Measurements from ENCODE around the gene CSTPP1.

DNA sequence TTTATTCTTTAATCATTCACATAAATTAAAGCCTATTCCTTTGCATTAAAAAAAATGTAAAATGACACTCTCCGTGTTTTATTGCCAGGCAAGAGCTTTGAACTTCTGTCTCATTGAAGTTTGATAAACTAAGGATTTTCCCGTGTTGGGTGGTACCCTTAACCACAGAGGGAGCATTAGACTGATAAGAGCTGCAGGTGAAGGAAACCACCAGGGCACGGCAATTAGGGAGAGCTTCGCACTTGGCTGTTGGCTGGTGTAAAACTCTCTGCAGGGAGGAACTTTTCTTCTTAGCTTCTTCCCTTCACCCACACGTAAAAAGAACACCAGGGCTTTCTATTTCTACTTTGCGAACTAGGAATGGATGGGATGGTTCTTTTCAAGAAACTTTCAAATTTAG, 47.0 kb downstream of the CSTPP1 start:
- TF ChIP-seq, protein P1, sequence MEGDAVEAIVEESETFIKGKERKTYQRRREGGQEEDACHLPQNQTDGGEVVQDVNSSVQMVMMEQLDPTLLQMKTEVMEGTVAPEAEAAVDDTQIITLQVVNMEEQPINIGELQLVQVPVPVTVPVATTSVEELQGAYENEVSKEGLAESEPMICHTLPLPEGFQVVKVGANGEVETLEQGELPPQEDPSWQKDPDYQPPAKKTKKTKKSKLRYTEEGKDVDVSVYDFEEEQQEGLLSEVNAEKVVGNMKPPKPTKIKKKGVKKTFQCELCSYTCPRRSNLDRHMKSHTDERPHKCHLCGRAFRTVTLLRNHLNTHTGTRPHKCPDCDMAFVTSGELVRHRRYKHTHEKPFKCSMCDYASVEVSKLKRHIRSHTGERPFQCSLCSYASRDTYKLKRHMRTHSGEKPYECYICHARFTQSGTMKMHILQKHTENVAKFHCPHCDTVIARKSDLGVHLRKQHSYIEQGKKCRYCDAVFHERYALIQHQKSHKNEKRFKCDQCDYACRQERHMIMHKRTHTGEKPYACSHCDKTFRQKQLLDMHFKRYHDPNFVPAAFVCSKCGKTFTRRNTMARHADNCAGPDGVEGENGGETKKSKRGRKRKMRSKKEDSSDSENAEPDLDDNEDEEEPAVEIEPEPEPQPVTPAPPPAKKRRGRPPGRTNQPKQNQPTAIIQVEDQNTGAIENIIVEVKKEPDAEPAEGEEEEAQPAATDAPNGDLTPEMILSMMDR (IDR thresholded peaks at IDR 0.05) = no peak
- no peak for TF ChIP-seq POLR2A (IDR thresholded peaks at IDR 0.05)

Measured in lower leg skin (tissue), 3 donors.